Tibial nerve (tissue), 4 donors: ENCODE data around the gene PFN1. TPM values are rescaled to one million over a fixed set of nuclear protein-coding genes. Genes with fewer than 3 reads are reported as not detected.

Experiments
- DNase-seq, 2 donors: peaks; one replicate each; pipeline ENCODE4 v3.0.0-alpha.2; 2019; ENCODE audit warnings: low spot score in 2 of 2
- H3K27ac ChIP-seq, 4 donors: fragments of 200-600 bp; sonication (generic) in 3 of 4; one replicate each; pipeline ENCODE4 v1.5.1; 2017 to 2019; ENCODE audit warnings: mild to moderate bottlenecking in 1 of 4
- H3K27me3 ChIP-seq, 2 donors: fragments of 200-600 bp; sonication (generic) in 1 of 2; one replicate each; pipeline versions ENCODE4 v1.5.1 to v1.6.0; 2017 to 2019
- H3K36me3 ChIP-seq, 3 donors: fragments of 200-600 bp; sonication (generic); one replicate each; pipeline ENCODE4 v1.5.1; 2018 to 2019
- H3K4me1 ChIP-seq, 4 donors: fragments of 200-600 bp; sonication (generic) in 3 of 4; one replicate each; pipeline ENCODE4 v1.5.1; 2017 to 2019
- H3K4me3 ChIP-seq, 4 donors: fragments of 200-600 bp; sonication (generic) in 3 of 4; one replicate each; pipeline ENCODE4 v1.5.1; 2017 to 2019; ENCODE audit warnings: mild to moderate bottlenecking in 1 of 4, moderate library complexity in 1 of 4
- H3K9me3 ChIP-seq, 4 donors: fragments of 200-600 bp; sonication (generic) in 3 of 4; one replicate each; pipeline ENCODE4 v1.5.1; 2017 to 2019
- CTCF ChIP-seq, 5 experiments: fragments of 200-600 bp in 3 of 5; fragments of 450-650 bp in 2 of 5; sonication (generic) in 3 of 5; IDR thresholded peaks; one replicate each; pipeline ENCODE4 v1.5.1; 2016 to 2019; ENCODE audit warnings: antibody characterized with exemption in 5 of 5, mild to moderate bottlenecking in 3 of 5, moderate library complexity in 2 of 5
- EP300 ChIP-seq, 2 donors: sonication (generic); formaldehyde crosslinking; IDR thresholded peaks; one replicate each; pipeline ENCODE4 v1.6.1; 2017; ENCODE audit warnings: antibody characterized with exemption in 2 of 2, mild to moderate bottlenecking in 1 of 2
- POLR2A ChIP-seq, 2 donors: fragments of 450-650 bp; IDR thresholded peaks; one replicate each; pipeline ENCODE4 v1.6.1; 2017; ENCODE audit warnings: antibody characterized with exemption in 2 of 2, mild to moderate bottlenecking in 2 of 2, moderate library complexity in 2 of 2
- WGBS, 2 donors: methylation state at CpG; one replicate each; pipeline ENCODE4 v1.1.5; 2018; 5-methylcytosine and 5-hydroxymethylcytosine counted together
- total RNA-seq, 4 donors: library from RNA; depleted of rRNA; stranded (reverse); fragments of >200 nt; gene quantifications; one replicate each; pipeline ENCODE4 v1.1.0, GENCODE V29; 2016

PFN1 gene
- total RNA-seq, 4 donors from 2014 or later, result 422 to 1,004 (median 483) TPM

DNA sequence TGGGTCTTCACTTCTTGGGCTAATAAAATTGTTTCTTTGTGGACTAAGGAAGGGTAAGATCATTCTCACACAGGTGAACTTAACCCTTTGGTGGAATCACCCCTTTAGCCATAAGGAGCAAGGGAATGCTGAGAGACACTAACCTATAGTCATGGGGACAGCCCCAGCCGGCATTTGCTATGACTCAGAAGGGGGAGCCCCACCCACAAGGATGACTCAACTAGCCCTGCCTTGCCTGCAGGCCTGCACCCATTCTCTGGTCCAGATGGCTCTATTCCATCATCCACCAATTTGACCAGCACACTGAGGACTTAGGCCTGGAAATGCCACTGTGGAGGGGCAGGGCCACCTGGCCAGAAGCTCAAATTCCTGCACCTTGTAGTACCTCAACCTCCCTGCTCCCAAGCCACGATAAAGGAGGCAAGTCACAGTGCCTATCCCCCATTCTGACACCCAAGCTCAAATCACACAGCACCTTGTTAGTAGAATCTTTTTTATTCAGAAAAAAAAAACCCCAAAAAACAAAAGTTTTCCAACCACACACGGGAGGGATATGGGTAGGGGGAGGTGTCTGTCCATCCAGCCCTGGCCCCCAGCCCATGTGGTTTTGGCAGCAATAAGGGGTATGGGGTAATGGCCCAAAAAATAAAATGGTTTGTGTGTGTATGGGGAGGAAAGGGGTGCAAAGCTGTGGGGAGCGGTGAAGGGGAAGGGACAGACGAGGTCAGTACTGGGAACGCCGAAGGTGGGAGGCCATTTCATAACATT is 3.0 kb downstream of the PFN1 start:
- 32 to 38% methylated on average over 7 of the region's 7 CpGs for WGBS, 2 donors
- TF ChIP-seq CTCF (IDR thresholded peaks at IDR 0.05), result no peak
- no peak for TF ChIP-seq POLR2A (IDR thresholded peaks at IDR 0.05)
- peak in 1 of 2 donors; percentile 42 for TF ChIP-seq EP300 (IDR thresholded peaks at IDR 0.05)
- peak; percentile 49 to 72 for DNase-seq
- Histone ChIP-seq H3K4me3 (peak overlapping the region in 1 of 4 donors; percentile 98), H3K4me1 (peaks cover 0 to 75% (median 40%) of the 10 kb centered on the region in 4 donors), H3K36me3 (peaks cover 0 to 51% (median 0%) of the 10 kb centered on the region in 3 donors), H3K9me3 (no peaks in the 10 kb centered on the region), H3K27me3 (no peaks in the 10 kb centered on the region), H3K27ac (peak overlapping the region; percentile 26 to 97 (median 83))

GRCh38 chr17:4944554-4945175 is 3.7 kb downstream of the PFN1 start:
- DNase-seq, result no peak
- Histone ChIP-seq H3K27ac (peak overlapping the region; percentile 26 to 96 (median 80)), H3K27me3 (no peaks in the 10 kb centered on the region), H3K9me3 (no peaks in the 10 kb centered on the region), H3K4me3 (no peak overlapping the region), H3K36me3 (peaks cover 0 to 51% (median 0%) of the 10 kb centered on the region in 3 donors), H3K4me1 (peaks cover 0 to 69% (median 36%) of the 10 kb centered on the region in 4 donors)
- 61 to 64% methylated on average over 8 of the region's 8 CpGs for WGBS, 2 donors
- no peak for TF ChIP-seq CTCF (IDR thresholded peaks at IDR 0.05)
- TF ChIP-seq EP300 (IDR thresholded peaks at IDR 0.05), result no peak
- no peak for TF ChIP-seq POLR2A (IDR thresholded peaks at IDR 0.05)

- DNase-seq, result no peak
- H3K36me3 ChIP-seq, result peaks cover 0 to 51% (median 0%) of the 10 kb centered on the region in 3 donors
- no peak overlapping the region for H3K4me3 ChIP-seq
- peaks cover 0 to 67% (median 38%) of the 10 kb centered on the region in 4 donors for H3K4me1 ChIP-seq
- no peaks in the 10 kb centered on the region for H3K27me3 ChIP-seq
- 44 to 46% methylated on average over 3 of the region's 3 CpGs for WGBS, 2 donors
- TF ChIP-seq EP300 (IDR thresholded peaks at IDR 0.05) (no peak), CTCF (IDR thresholded peaks at IDR 0.05) (no peak), POLR2A (IDR thresholded peaks at IDR 0.05) (no peak)
- H3K27ac ChIP-seq, result peak overlapping the region in 3 of 4 donors; percentile 32 to 96 (median 89)
- H3K9me3 ChIP-seq, result no peaks in the 10 kb centered on the region
Measured at GRCh38 chr17:4944163-4944553, 4.2 kb downstream of the PFN1 start.

- no peaks in the 10 kb centered on the region for H3K9me3 ChIP-seq
- peak overlapping the region in 1 of 4 donors; percentile 29 for H3K27ac ChIP-seq
- H3K4me1 ChIP-seq, result peaks cover 0 to 79% (median 48%) of the 10 kb centered on the region in 4 donors
- no peak for TF ChIP-seq CTCF (IDR thresholded peaks at IDR 0.05)
- TF ChIP-seq POLR2A (IDR thresholded peaks at IDR 0.05), result no peak
- H3K4me3 ChIP-seq, result no peak overlapping the region
- WGBS, 2 donors, result 67 to 78% methylated on average over 13 of the region's 13 CpGs
- H3K27me3 ChIP-seq, result no peaks in the 10 kb centered on the region
- DNase-seq, result no peak
- H3K36me3 ChIP-seq, result peaks cover 0 to 56% (median 0%) of the 10 kb centered on the region in 3 donors
Measured at GRCh38 chr17:4942760-4943508, 5.4 kb downstream of the PFN1 start.
